Astrocyte (in vitro differentiated cells and primary cell): ENCODE results near the gene SLC66A1. TPM values are rescaled to one million over a fixed set of nuclear protein-coding genes. Genes with fewer than 3 reads are reported as not detected.
"Not testable (repeated sequence)": the region's sequence is repeated elsewhere in the genome, so short reads cannot be mapped to it uniquely, and the experiment has no call there.

Source experiments
- DNase-seq: peaks from one replicate; pipeline ENCODE4 v3.0.0-alpha.2; 2010; ENCODE audit warnings: low read depth
- FAIRE-seq: peaks from 2 replicates; lab custom pipeline; 2011; peaks lifted over from hg19 to GRCh38; lab: Jason Lieb, UNC
- H2AFZ ChIP-seq: 2 replicates; pipeline ENCODE4 v1.6.0; 2012; ENCODE audit warnings: low read depth, low read length, inconsistent platforms
- H3K27ac ChIP-seq: 2 replicates; pipeline ENCODE4 v1.5.1; 2011; ENCODE audit warnings: low read depth, low read length, inconsistent platforms
- H3K27me3 ChIP-seq: 2 replicates; pipeline ENCODE4 v1.6.0; 2011; ENCODE audit warnings: low read length, inconsistent platforms; ENCODE audit not compliant: insufficient read depth
- H3K36me3 ChIP-seq: 2 replicates; pipeline ENCODE4 v1.5.1; 2011; ENCODE audit warnings: low read length, inconsistent platforms; ENCODE audit not compliant: insufficient read depth
- H3K4me1 ChIP-seq: 2 replicates; pipeline ENCODE4 v1.5.1; 2011; ENCODE audit warnings: low read length, inconsistent platforms; ENCODE audit not compliant: insufficient read depth
- H3K4me2 ChIP-seq: 2 replicates; pipeline ENCODE4 v1.6.0; 2012; ENCODE audit warnings: low read length, inconsistent platforms
- H3K4me3 ChIP-seq: 2 replicates; pipeline ENCODE4 v1.5.1; 2011; ENCODE audit warnings: low read depth, mild to moderate bottlenecking, low read length, inconsistent platforms; ENCODE audit not compliant: insufficient read depth
- H3K79me2 ChIP-seq: 2 replicates; pipeline ENCODE4 v1.6.0; 2012; ENCODE audit warnings: mild to moderate bottlenecking, low read length, inconsistent platforms; ENCODE audit not compliant: insufficient read depth
- H3K9ac ChIP-seq: 2 replicates; pipeline ENCODE4 v1.6.0; 2012; ENCODE audit warnings: mild to moderate bottlenecking, low read length, inconsistent platforms
- H3K9me3 ChIP-seq: 2 replicates; pipeline ENCODE4 v1.5.1; 2012; ENCODE audit warnings: low read depth, mild to moderate bottlenecking, low read length, inconsistent platforms; ENCODE audit not compliant: insufficient read depth
- H4K20me1 ChIP-seq: 2 replicates; pipeline ENCODE4 v1.6.0; 2012; ENCODE audit warnings: low read length, inconsistent platforms; ENCODE audit not compliant: insufficient read depth
- H3K27ac Mint-ChIP-seq: one replicate; pipeline ENCODE4 v1.8.0; 2021; ENCODE audit warnings: mild to moderate bottlenecking, mixed read lengths; ENCODE audit not compliant: unreplicated experiment
- H3K27me3 Mint-ChIP-seq: one replicate; pipeline ENCODE4 v1.8.0; 2021; ENCODE audit warnings: low read depth, mixed read lengths; ENCODE audit not compliant: unreplicated experiment
- H3K36me3 Mint-ChIP-seq: one replicate; pipeline ENCODE4 v1.8.0; 2021; ENCODE audit warnings: low read depth, mixed read lengths; ENCODE audit not compliant: unreplicated experiment
- H3K4me1 Mint-ChIP-seq: one replicate; pipeline ENCODE4 v1.8.0; 2021; ENCODE audit warnings: low read depth, mixed read lengths; ENCODE audit not compliant: unreplicated experiment
- H3K4me3 Mint-ChIP-seq: one replicate; pipeline ENCODE4 v1.8.0; 2021; ENCODE audit warnings: mild to moderate bottlenecking, moderate library complexity, mixed read lengths; ENCODE audit not compliant: unreplicated experiment
- H3K9me3 Mint-ChIP-seq: one replicate; pipeline ENCODE4 v1.8.0; 2021; ENCODE audit warnings: mild to moderate bottlenecking, mixed read lengths; ENCODE audit not compliant: unreplicated experiment
- CTCF ChIP-seq: IDR thresholded peaks from 2 replicates; pipeline ENCODE4 v1.5.1; 2011; ENCODE audit warnings: low read depth, mild to moderate bottlenecking, inconsistent platforms, low read length, moderate library complexity; ENCODE audit not compliant: insufficient read depth
- EZH2 ChIP-seq: IDR thresholded peaks from 2 replicates; pipeline ENCODE4 v1.6.1; 2012; ENCODE audit warnings: mild to moderate bottlenecking, low read length, inconsistent platforms; ENCODE audit not compliant: insufficient read depth
- total RNA-seq: library from RNA; stranded (reverse); gene quantifications from 2 replicates; pipeline ENCODE4 v1.2.1, GENCODE V29; 2021

The SLC66A1 gene
- total RNA-seq, 1 donor from 2014 or later: 21.5 TPM

GRCh38 chr1:19285807-19286206 is 26.3 kb upstream of the SLC66A1 start:
- H3K9me3 ChIP-seq, H3K9me3 Mint-ChIP-seq, H3K4me3 ChIP-seq, H3K9ac ChIP-seq, H2AFZ ChIP-seq, H3K27me3 ChIP-seq, H3K4me1 Mint-ChIP-seq, H4K20me1 ChIP-seq, H3K4me1 ChIP-seq, H3K27ac Mint-ChIP-seq, FAIRE-seq, DNase-seq, H3K79me2 ChIP-seq, H3K4me3 Mint-ChIP-seq, H3K27ac ChIP-seq, H3K36me3 ChIP-seq, H3K4me2 ChIP-seq: not testable (repeated sequence)
- H3K27me3 Mint-ChIP-seq: peaks cover 19% of the 10 kb centered on the region
- H3K36me3 Mint-ChIP-seq: peaks cover 13% of the 10 kb centered on the region

GRCh38 chr1:19287436-19288185 is 24.5 kb upstream of the SLC66A1 start:
- peaks cover 5% of the 10 kb centered on the region for H3K36me3 Mint-ChIP-seq
- peaks cover 19% of the 10 kb centered on the region for H3K27me3 Mint-ChIP-seq
- Histone ChIP-seq H3K4me2 (no peak overlapping the region), H3K79me2 (no peaks in the 10 kb centered on the region), H3K4me1 (no peaks in the 10 kb centered on the region), H3K4me3 (no peak overlapping the region), H2AFZ (no peak overlapping the region), H3K9me3 (no peaks in the 10 kb centered on the region), H4K20me1 (peaks cover 6% of the 10 kb centered on the region), H3K27me3 (no peaks in the 10 kb centered on the region), H3K36me3 (no peaks in the 10 kb centered on the region), H3K9ac (no peak overlapping the region), H3K27ac (no peak overlapping the region)
- H3K4me3 Mint-ChIP-seq: no peak overlapping the region
- no peak for TF ChIP-seq EZH2
- TF ChIP-seq CTCF: no peak
- no peak for FAIRE-seq
- no peaks in the 10 kb centered on the region for H3K4me1 Mint-ChIP-seq
- no peaks in the 10 kb centered on the region for H3K9me3 Mint-ChIP-seq
- H3K27ac Mint-ChIP-seq: no peak overlapping the region
- DNase-seq: no peak

GRCh38 chr1:19288324-19289241 is 23.5 kb upstream of the SLC66A1 start, which contains the start of gene AKR7A3:
AKR7A3 (minus strand) TSS chr1:19288770; CDS start chr1:19288709, 61 bp downstream.
- not testable (repeated sequence) for H3K4me1 Mint-ChIP-seq, H3K4me3 Mint-ChIP-seq

More at GRCh38 chr1:19288324-19289241, 23.5 kb upstream of the SLC66A1 start, which contains the start of gene AKR7A3:
- not testable (repeated sequence) for H3K4me1 ChIP-seq, H3K27ac ChIP-seq, FAIRE-seq, H3K36me3 ChIP-seq, H3K27me3 ChIP-seq, H3K9me3 ChIP-seq, H4K20me1 ChIP-seq, H3K36me3 Mint-ChIP-seq, H3K79me2 ChIP-seq, H3K9me3 Mint-ChIP-seq, H3K27ac Mint-ChIP-seq, H3K9ac ChIP-seq
- Histone ChIP-seq H2AFZ (peak within 1 kb of the TSS; percentile 84), H3K4me2 (peak within 1 kb of the TSS; percentile 95), H3K4me3 (peak within 1 kb of the TSS; percentile 57)
- DNase-seq: peak; percentile 4
- peaks cover 19% of the 10 kb centered on the region for H3K27me3 Mint-ChIP-seq
